Ishikawa (cell line): Measurements from ENCODE around the gene IGLL5.

Experiments used
- EP300 ChIP-seq: IDR thresholded peaks from 2 replicates; pipeline ENCODE4 v1.6.1; 2012; ENCODE audit warnings: borderline replicate concordance
- REST ChIP-seq: IDR thresholded peaks from 2 replicates; pipeline ENCODE4 v1.6.1; 2012; ENCODE audit warnings: low read depth, mild to moderate bottlenecking
- TAF1 ChIP-seq: IDR thresholded peaks from 2 replicates; pipeline ENCODE4 v1.6.1; 2012; ENCODE audit warnings: low read depth, mild to moderate bottlenecking
- TCF12 ChIP-seq: IDR thresholded peaks from 2 replicates; pipeline ENCODE4 v1.6.1; 2012; ENCODE audit warnings: low read depth
- TEAD4 ChIP-seq: IDR thresholded peaks from 2 replicates; pipeline ENCODE4 v1.6.1; 2012
- USF1 ChIP-seq: IDR thresholded peaks from 2 replicates; pipeline ENCODE4 v1.6.1; 2012
- YY1 ChIP-seq: IDR thresholded peaks from 2 replicates; pipeline ENCODE4 v1.6.1; 2012; ENCODE audit warnings: low read depth
- TF ChIP-seq, protein P1 (sequence below): IDR thresholded peaks from 2 replicates; pipeline ENCODE4 v1.6.1; 2012

- no peak for TF ChIP-seq TAF1
- TF ChIP-seq, protein P1, sequence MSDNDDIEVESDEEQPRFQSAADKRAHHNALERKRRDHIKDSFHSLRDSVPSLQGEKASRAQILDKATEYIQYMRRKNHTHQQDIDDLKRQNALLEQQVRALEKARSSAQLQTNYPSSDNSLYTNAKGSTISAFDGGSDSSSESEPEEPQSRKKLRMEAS, result no peak
- TF ChIP-seq TCF12, result no peak
- no peak for TF ChIP-seq TEAD4
- TF ChIP-seq REST, result no peak
- TF ChIP-seq EP300, result no peak
- TF ChIP-seq YY1, result no peak
- TF ChIP-seq USF1, result no peak
These were observed 55.1 kb downstream of the IGLL5 start for GRCh38 chr22:22942511-22943329.
